Adrenal gland (tissue), 19 donors: ENCODE data around the gene THUMPD3. TPM values are rescaled to one million over a fixed set of nuclear protein-coding genes. Genes with fewer than 3 reads are reported as not detected.

Experiments used
- DNase-seq, 7 donors: peaks; one replicate each; pipeline ENCODE4 v3.0.0-alpha.2; 2019 to 2020
- H3K27ac ChIP-seq, 5 donors: fragments of 200-600 bp; sonication (generic) in 4 of 5; 1 replicate in 3 of 5; 2 replicates in 2 of 5; pipeline versions ENCODE4 v1.5.1 to v1.8.0; 2016 to 2020; ENCODE audit warnings: mild to moderate bottlenecking in 1 of 5
- H3K27me3 ChIP-seq: fragments of 200-600 bp; 2 replicates; pipeline ENCODE4 v1.8.0; 2021
- H3K36me3 ChIP-seq, 2 donors: fragments of 200-600 bp; replicated peaks in 1 of 2; 1 replicate in 1 of 2; 2 replicates in 1 of 2; pipeline versions ENCODE4 v1.5.1 to v1.8.0; 2018 to 2022
- H3K4me1 ChIP-seq, 2 donors: fragments of 200-600 bp; replicated peaks in 1 of 2; 1 replicate in 1 of 2; 2 replicates in 1 of 2; pipeline versions ENCODE4 v1.5.1 to v1.8.0; 2018 to 2021
- H3K4me3 ChIP-seq, 4 donors: fragments of 200-600 bp; sonication (generic) in 3 of 4; one replicate each; pipeline ENCODE4 v1.5.1; 2016 to 2018
- H3K9me3 ChIP-seq, 3 donors: fragments of 200-600 bp; sonication (generic) in 1 of 3; replicated peaks in 1 of 3; 1 replicate in 2 of 3; 2 replicates in 1 of 3; pipeline versions ENCODE4 v1.5.1 to v1.8.0; 2016 to 2021
- CTCF ChIP-seq, 6 experiments: fragments of 450-650 bp in 4 of 6; fragments of 200-600 bp in 2 of 6; sonication (generic) in 1 of 6; IDR thresholded peaks; 1 replicate in 5 of 6; 2 replicates in 1 of 6; pipeline versions ENCODE4 v1.5.1 to v1.8.0; 2016 to 2021; ENCODE audit warnings: antibody characterized with exemption in 6 of 6, mild to moderate bottlenecking in 2 of 6, moderate library complexity in 1 of 6
- POLR2A ChIP-seq, 2 donors: fragments of 450-650 bp; IDR thresholded peaks; one replicate each; pipeline ENCODE4 v1.6.1; 2017; ENCODE audit warnings: antibody characterized with exemption in 2 of 2, mild to moderate bottlenecking in 2 of 2, moderate library complexity in 1 of 2
- WGBS, 4 donors: extraction: QIAGEN DNeasy Blood & Tissue Kit in 2 of 4; methylation state at CpG; one replicate each; pipeline versions ENCODE4 v1.1.5 to v1.1.7; 2013 to 2017; 5-methylcytosine and 5-hydroxymethylcytosine counted together
- intact Hi-C, 2 donors: fragments of 100-400 bp; cut with DNase I; formaldehyde crosslinking; loops; one replicate each; pipeline versions ENCODE4 v1.14.1 to v1.15.0; 2022 to 2023
- long read RNA-seq, 10 donors: library from polyadenylated mRNA in 3 of 10; unstranded in 2 of 10; stranded (forward) in 1 of 10; transcript quantifications; one replicate each; pipeline ENCODE4 v2.0.0 and lab custom pipeline, GENCODE V29; 2021 to 2026
- polyA plus RNA-seq, 3 donors: library from polyadenylated mRNA; stranded (reverse); fragments of 200-250 nt in 2 of 3; fragments of 350-450 nt in 1 of 3; fragmentation: Illumina TruSeq in 1 of 3; extraction: RNeasy Lipid Tissue Mini Kit (QIAGEN cat#74804) in 1 of 3; gene quantifications; one replicate each; pipeline ENCODE4 v1.2.3, GENCODE V29; 2013 to 2014
- total RNA-seq, 9 donors: library from RNA; depleted of rRNA in 4 of 9; stranded (reverse); fragments of >200 nt in 4 of 9; fragments of 120-200 nt in 1 of 9; fragmentation: NEBNext Ultra II Directional in 1 of 9; extraction: Animal tissue kit (Norgen Biotek cat#: 25700) in 1 of 9; gene quantifications; one replicate each; pipeline versions ENCODE4 v1.1.0 to v1.2.4, GENCODE V29; 2013 to 2023
- donor health status: healthy with polysubstance abuse.
- donor health status: Bipolar disorder and iron deficiency.
- donor health status: DM: yes; HTN: yes; CAD: no.
- donor health status: DM: no; HTN: no; CAD: no.
- donor health status: DM: no; HTN: no; CAD: no.
- donor health status: DM: yes; HTN: yes; CAD: no.

THUMPD3 gene
- total RNA-seq = 10 to 100 TPM; 20.1 to 84.3 (median 44.8) TPM
- polyA plus RNA-seq = 10 to 100 TPM; 32.9 to 70.2 (median 35.9) TPM
- long read RNA-seq, donor 1, transcript THUMPD3-201 (10 exons, 3,961 nt) = major isoform, 5 of 23 reads
- long read RNA-seq, donor 1, partial matches to known transcripts = 16 of 23 reads
- long read RNA-seq, donor 1, other reads (novel, unspliced or antisense) = 0 of 23 reads
- long read RNA-seq, donor 2, partial matches to known transcripts = 15 of 18 reads
- long read RNA-seq, donor 2, other reads (novel, unspliced or antisense) = 0 of 18 reads
- long read RNA-seq, donor 3, transcript THUMPD3-206 (10 exons, 2,877 nt) = major isoform, 5 of 7 reads
- long read RNA-seq, donor 3, partial matches to known transcripts = 0 of 7 reads
- long read RNA-seq, donor 3, other reads (novel, unspliced or antisense) = 0 of 7 reads
- long read RNA-seq, donor 4, transcript THUMPD3-206 (10 exons, 2,877 nt) = major isoform, 7 of 19 reads
- long read RNA-seq, donor 4, partial matches to known transcripts = 7 of 19 reads
- long read RNA-seq, donor 4, other reads (novel, unspliced or antisense) = 4 of 19 reads
- long read RNA-seq, donor 5, transcript THUMPD3-201 (10 exons, 3,961 nt) = minor isoform, 13 of 52 reads
- long read RNA-seq, donor 5, transcript THUMPD3-206 (10 exons, 2,877 nt) = major isoform, 28 of 52 reads
- long read RNA-seq, donor 5, partial matches to known transcripts = 1 of 52 reads
- long read RNA-seq, donor 5, other reads (novel, unspliced or antisense) = 10 of 52 reads
- long read RNA-seq, donor 6, partial matches to known transcripts = 11 of 16 reads
- long read RNA-seq, donor 6, other reads (novel, unspliced or antisense) = 2 of 16 reads
- long read RNA-seq, donor 7, partial matches to known transcripts = 0 of 1 reads
- long read RNA-seq, donor 7, other reads (novel, unspliced or antisense) = 0 of 1 reads
- long read RNA-seq, donor 8, transcript THUMPD3-206 (10 exons, 2,877 nt) = major isoform, 5 of 10 reads
- long read RNA-seq, donor 8, partial matches to known transcripts = 5 of 10 reads
- long read RNA-seq, donor 8, other reads (novel, unspliced or antisense) = 0 of 10 reads
- long read RNA-seq, donor 9, partial matches to known transcripts = 7 of 17 reads
- long read RNA-seq, donor 9, other reads (novel, unspliced or antisense) = 8 of 17 reads
- long read RNA-seq, donor 10, partial matches to known transcripts = 0 of 3 reads
- long read RNA-seq, donor 10, other reads (novel, unspliced or antisense) = 0 of 3 reads

DNA sequence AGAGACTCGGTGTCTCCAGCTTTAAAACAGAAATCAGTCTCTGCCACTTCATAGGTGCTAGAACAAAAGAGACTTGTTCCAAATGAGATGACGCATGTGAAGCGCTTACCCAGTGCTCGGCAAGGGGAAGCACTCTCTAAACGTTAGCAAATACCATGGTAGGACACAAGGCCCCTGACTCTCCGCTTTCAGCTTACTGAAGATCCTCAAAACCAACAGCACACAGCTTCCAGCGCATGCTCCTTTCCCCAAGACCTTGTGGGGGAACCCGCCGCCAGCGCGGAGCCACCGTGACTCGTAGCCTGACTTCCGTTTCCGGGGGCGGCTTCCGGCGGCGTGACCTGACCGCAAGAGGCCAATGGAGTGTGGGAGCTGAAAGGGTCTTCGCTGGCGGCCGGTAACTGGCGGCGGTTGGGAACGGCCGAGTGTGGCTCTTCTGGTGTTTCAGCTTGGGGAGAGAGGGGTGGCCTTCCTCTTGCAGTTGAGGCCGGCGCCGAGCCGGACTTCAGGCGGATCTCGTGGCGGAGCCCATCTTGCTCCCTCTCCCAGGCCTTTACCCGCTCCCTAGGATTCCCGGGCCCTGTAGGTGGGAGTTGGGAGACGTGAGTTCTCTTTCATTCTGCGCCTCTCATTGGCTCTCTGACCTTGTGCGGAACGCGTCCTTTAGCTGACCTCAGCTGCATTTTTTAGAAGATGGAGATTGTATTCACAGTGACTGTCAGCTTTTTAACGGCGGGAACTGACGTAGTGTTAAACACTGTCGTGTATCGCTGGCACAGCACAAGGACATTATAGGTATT lies at the start of gene THUMPD3:
TSS of gene THUMPD3 (plus strand) at position 324 of the 800 bp plus-strand sequence. CDS start 2,015 bp downstream, outside the sequence.
- Histone ChIP-seq H3K4me1 (peaks cover 12 to 21% of the 10 kb centered on the region in 2 donors), H3K9me3 (no peaks in the 10 kb centered on the region), H3K36me3 (peaks cover 0 to 23% of the 10 kb centered on the region in 2 donors), H3K27ac (peak within 1 kb of the TSS; percentile 64 to 93 (median 92)), H3K4me3 (peak within 1 kb of the TSS; percentile 23 to 88 (median 62)), H3K27me3 (no peaks in the 10 kb centered on the region)
- WGBS, 4 donors = 0 to 2% (median 1%) methylated on average over 20 to 46 of the region's 46 CpGs
- intact Hi-C loops = no loop called here
- no peak for TF ChIP-seq CTCF (IDR thresholded peaks at IDR 0.05)
- TF ChIP-seq POLR2A (IDR thresholded peaks at IDR 0.05) = peak; percentile 65 to 76
- peak; percentile 90 to 95 (median 93) for DNase-seq

DNA sequence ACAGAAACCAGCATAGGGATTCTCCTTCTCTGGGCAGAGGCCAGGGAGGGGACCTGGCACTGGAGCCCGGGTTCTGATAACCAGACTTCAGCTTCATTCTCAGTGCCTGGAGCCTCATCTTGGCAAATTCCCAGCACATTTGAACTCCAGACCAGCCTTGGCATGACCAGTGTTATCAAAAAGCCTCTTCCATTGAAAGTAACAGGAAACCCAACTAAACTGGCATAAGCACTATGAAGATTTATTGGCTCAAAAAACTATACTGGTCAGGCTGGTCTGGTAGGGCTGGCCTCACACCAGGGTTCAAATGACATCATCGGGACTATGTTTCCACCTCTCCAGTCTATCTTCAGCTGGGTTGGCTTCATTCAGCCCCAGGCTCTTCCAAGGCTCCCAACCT lies 48.1 kb upstream of the THUMPD3 start:
- TF ChIP-seq POLR2A (IDR thresholded peaks at IDR 0.05) (no peak), CTCF (IDR thresholded peaks at IDR 0.05) (no peak)
- H3K4me1 ChIP-seq = peaks cover 20 to 23% of the 10 kb centered on the region in 2 donors
- 33 to 56% (median 44%) methylated on average over 1 to 2 of the region's 2 CpGs for WGBS, 4 donors
- DNase-seq = peak in 5 of 7 donors; percentile 57 to 72 (median 62)
- intact Hi-C loops = no loop called here
- no peaks in the 10 kb centered on the region for H3K27me3 ChIP-seq
- no peaks in the 10 kb centered on the region for H3K9me3 ChIP-seq
- H3K27ac ChIP-seq = no peak overlapping the region
- H3K4me3 ChIP-seq = no peak overlapping the region
- H3K36me3 ChIP-seq = no peaks in the 10 kb centered on the region

GRCh38 chr3:9316881-9317361 lies 45.9 kb upstream of the THUMPD3 start:
- TF ChIP-seq CTCF (IDR thresholded peaks at IDR 0.05) = no peak
- intact Hi-C loops = no loop called here
- H3K36me3 ChIP-seq = no peaks in the 10 kb centered on the region
- DNase-seq = peak in 6 of 7 donors; percentile 23 to 60 (median 44)
- 38 to 49% (median 41%) methylated on average over 13 of the region's 13 CpGs for WGBS, 4 donors
- no peaks in the 10 kb centered on the region for H3K27me3 ChIP-seq
- peaks cover 15 to 18% of the 10 kb centered on the region in 2 donors for H3K4me1 ChIP-seq
- no peaks in the 10 kb centered on the region for H3K9me3 ChIP-seq
- H3K27ac ChIP-seq = peak overlapping the region; percentile 29 to 75 (median 68)
- peak overlapping the region in 1 of 4 donors; percentile 30 for H3K4me3 ChIP-seq
